LNCaP clone FGC (cell line): ENCODE data around the gene KIAA1549.

Experiments
- DNase-seq: peaks from one replicate; pipeline ENCODE4 v3.0.0-alpha.2; 2011; ENCODE audit warnings: low read depth
- H3K4me3 ChIP-seq: 2 replicates; pipeline ENCODE4 v1.5.1; 2011; ENCODE audit warnings: mild to moderate bottlenecking, low read depth, low read length, control low read depth
- TF ChIP-seq, protein P1 (sequence below): IDR thresholded peaks from 2 replicates; pipeline ENCODE4 v1.5.1; 2012; ENCODE audit warnings: mild to moderate bottlenecking; ENCODE audit not compliant: control insufficient read depth, insufficient read depth; ENCODE audit errors: extremely low read depth

The KIAA1549 gene

DNA sequence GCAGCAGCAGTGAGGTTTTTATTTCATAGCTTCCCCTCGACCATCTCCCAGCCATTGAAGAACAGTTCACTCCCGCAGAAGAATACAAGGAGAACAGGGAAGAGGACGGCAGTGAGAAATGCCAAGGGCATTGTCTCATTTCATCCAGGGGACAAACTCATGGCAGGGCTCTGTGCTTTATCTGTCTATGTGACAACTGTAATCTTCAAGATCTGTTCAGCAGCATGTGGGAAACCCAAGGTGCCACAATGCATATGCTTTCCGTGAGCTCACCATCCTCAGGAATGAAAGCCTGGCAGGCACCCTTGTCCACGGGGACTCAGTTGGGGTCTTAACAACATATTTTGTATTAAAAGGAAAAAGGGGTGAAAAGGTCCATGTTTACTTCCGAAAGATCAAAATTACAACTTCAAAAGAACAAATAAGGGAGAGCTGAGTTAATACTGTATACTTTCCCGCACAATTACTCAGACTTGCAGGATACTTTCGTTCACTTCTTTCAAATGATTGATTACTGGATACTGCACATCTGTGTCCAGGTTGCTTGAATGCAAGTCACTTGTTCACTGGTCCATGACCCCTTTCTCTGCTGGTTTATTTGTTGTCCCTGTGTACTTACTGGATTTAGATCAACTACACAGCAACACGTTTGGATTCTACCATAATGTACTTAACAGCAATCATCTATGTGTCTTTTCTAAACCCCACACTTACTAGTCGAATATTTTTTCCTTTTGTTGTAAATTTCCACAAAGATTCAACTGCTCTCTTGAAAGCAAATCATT lies 93.1 kb downstream of the KIAA1549 start:
- no peak overlapping the region for H3K4me3 ChIP-seq
- no peak for DNase-seq
- TF ChIP-seq, protein P1, sequence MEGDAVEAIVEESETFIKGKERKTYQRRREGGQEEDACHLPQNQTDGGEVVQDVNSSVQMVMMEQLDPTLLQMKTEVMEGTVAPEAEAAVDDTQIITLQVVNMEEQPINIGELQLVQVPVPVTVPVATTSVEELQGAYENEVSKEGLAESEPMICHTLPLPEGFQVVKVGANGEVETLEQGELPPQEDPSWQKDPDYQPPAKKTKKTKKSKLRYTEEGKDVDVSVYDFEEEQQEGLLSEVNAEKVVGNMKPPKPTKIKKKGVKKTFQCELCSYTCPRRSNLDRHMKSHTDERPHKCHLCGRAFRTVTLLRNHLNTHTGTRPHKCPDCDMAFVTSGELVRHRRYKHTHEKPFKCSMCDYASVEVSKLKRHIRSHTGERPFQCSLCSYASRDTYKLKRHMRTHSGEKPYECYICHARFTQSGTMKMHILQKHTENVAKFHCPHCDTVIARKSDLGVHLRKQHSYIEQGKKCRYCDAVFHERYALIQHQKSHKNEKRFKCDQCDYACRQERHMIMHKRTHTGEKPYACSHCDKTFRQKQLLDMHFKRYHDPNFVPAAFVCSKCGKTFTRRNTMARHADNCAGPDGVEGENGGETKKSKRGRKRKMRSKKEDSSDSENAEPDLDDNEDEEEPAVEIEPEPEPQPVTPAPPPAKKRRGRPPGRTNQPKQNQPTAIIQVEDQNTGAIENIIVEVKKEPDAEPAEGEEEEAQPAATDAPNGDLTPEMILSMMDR = no peak

DNA sequence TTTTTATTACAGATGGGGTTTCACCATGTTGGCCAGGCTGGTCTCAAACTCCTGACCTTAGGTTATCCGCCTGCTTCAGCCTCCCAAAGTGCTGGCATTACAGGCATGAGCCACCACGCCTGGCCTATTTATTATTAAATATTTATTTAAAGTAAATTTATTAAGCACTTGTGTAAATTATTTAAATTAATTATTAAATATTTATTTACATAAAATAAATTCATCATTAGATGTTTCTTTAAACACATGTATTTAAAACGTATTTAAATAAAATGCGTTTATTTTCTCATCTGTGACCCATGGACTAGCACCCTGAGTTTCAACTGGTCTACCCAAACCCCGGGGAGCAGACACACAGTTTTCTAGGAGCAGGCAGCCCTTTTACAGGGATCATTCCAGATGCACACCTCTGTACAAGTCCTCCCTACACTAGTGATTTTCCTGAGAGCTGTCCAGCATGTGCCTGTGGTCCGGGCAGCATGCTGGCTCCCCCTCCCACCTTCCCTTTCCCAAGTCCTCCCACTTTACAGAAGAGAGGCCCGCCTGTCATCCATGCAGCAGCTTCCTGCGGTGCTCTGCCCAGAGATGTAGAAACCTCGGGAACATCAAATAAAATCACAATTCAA lies 94.0 kb downstream of the KIAA1549 start:
- TF ChIP-seq, protein P1 = no peak
- no peak for DNase-seq
- no peak overlapping the region for H3K4me3 ChIP-seq

DNA sequence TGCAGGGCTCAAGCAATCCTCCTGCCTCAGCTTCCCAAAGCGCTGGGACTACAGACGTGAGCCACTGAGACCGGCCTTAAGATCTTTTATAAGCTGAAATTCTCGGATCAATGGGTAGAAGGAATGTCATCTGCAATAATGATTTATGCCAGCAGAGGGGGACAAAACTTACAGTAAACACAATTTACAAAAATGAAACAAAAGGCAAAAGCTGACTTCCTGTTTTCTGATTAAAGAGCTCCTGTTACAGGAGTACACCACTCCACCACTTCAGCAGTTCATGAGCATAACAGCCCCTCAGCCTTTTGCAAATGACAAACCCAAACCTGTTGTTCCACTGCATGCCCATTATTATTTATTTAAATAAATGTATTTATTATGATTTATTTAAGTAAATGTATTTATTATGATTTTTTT lies 94.7 kb downstream of the KIAA1549 start:
- TF ChIP-seq, protein P1 = peak; percentile 58
- peak; percentile 35 for DNase-seq
- no peak overlapping the region for H3K4me3 ChIP-seq

DNA sequence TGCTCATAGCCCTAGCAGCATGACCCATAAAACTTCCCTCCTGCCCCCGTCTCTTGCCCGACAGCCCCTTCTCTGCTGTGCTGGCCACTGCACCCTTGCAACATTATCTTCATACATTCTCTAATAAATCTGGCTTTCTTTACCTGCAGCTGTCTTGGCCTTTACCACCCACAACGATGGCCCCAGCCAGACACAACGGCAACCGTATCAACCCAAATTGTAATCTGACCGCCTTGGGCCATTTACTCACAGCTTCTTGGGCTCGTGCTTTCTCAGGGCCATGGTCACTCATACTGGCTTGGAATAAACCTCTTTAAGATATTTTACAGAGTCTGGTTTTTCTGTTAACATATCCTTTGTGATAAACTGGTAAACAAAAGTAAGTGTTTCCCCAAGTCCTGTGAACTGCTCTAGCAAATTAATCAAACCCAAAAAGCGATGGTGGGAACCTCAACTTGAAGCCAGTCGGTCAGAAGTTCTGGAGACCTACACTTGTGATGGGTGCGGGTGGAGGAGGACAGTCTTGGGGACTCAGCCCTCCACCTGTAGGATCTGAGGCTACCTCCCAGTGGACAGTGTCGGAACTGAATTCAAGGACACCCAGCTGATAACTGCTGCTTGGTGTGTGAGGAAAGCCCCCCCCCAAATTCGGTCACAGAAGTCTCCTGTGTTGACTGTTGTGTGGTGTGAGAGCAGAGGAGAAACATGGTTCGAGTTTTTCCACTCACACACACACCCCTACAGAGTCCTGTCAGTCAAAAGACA lies 95.6 kb downstream of the KIAA1549 start:
- TF ChIP-seq, protein P1 = peak; percentile 31; the same call in 1 of the 2 replicates
- DNase-seq = no peak
- H3K4me3 ChIP-seq = no peak overlapping the region

DNA sequence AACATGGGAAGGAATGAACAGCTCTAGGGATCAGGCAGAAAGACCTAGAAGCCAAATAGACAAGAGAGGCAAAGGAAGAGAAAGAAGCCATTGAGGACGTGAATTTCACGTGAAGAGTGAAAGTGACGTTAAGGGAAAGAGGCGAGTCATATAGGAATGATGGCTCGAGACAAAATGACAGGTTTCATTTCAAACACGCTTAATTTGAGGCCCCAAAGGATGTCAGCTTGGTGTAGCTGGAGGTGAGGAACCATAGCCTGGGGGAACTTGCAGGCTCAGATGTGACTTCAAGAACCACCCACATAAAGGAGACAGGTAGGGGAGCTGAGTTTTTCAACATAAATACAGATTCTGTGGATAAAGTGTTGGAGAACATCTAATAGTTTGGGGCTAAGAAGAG lies 98.9 kb downstream of the KIAA1549 start:
- TF ChIP-seq, protein P1 = no peak
- no peak for DNase-seq
- H3K4me3 ChIP-seq = no peak overlapping the region

DNA sequence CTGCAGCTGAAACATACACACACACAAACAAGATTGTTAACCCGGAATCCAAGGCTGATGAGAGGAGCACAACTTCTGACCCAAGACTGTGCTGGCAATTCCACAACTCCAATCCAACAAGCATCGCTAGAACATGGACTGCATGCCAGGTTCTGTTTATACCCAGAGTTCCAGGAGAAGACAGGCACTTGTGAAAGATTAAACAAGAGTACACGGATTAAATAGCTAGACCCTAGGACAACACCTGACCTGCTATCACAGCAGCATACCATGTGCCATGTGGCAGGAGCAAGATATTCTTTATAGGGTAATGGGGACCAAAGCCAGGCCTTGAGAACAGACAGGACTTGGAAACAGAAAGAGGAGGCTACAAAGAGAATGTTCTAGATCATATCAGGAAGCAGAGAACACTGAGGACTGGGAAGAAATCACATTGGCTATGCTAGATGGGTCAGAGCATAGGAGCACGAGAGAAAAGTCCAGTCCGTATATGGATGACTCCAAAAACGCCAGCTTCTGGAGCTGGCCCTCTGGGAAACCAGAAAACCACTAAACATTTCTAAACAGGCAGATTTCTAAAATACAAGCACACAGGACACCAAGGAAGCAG lies 99.5 kb downstream of the KIAA1549 start:
- TF ChIP-seq, protein P1 = no peak
- DNase-seq = no peak
- no peak overlapping the region for H3K4me3 ChIP-seq
